Stomach smooth muscle (tissue), 2 donors: Measurements from ENCODE around the gene LRRC42.

ENCODE experiments used
- H3K27ac ChIP-seq: one replicate; pipeline ENCODE4 v1.7.0; 2013; ENCODE audit warnings: mild to moderate bottlenecking, low read length, inconsistent platforms
- H3K27me3 ChIP-seq, 2 donors: one replicate each; pipeline ENCODE4 v1.7.0; 2013; ENCODE audit warnings: low read length in 2 of 2; ENCODE audit not compliant: insufficient read depth in 2 of 2, control insufficient read depth in 1 of 2
- H3K36me3 ChIP-seq, 2 donors: one replicate each; pipeline ENCODE4 v1.7.0; 2013; ENCODE audit warnings: low read length in 2 of 2; ENCODE audit not compliant: control insufficient read depth in 2 of 2, insufficient read depth in 2 of 2
- H3K4me1 ChIP-seq: one replicate; pipeline ENCODE4 v1.7.0; 2013; ENCODE audit warnings: low read length; ENCODE audit not compliant: control insufficient read depth, insufficient read depth
- H3K4me3 ChIP-seq, 2 donors: one replicate each; pipeline ENCODE4 v1.7.0; 2013; ENCODE audit warnings: low read length in 2 of 2
- H3K9ac ChIP-seq, 2 donors: one replicate each; pipeline ENCODE4 v1.7.0; 2013; ENCODE audit warnings: low read length in 2 of 2, mild to moderate bottlenecking in 1 of 2
- H3K9me3 ChIP-seq, 2 donors: one replicate each; pipeline ENCODE4 v1.7.0; 2013; ENCODE audit warnings: low read length in 2 of 2; ENCODE audit not compliant: control insufficient read depth in 2 of 2
- donor health status: healthy.
- donor health status: Pancreatic carcinoma.

LRRC42 gene

GRCh38 chr1:53942127-53942957 is 3.8 kb upstream of the LRRC42 start:
- Histone ChIP-seq H3K9ac (no peak overlapping the region), H3K36me3 (no peaks in the 10 kb centered on the region), H3K9me3 (no peaks in the 10 kb centered on the region), H3K27ac (no peak overlapping the region), H3K4me1 (peaks cover 15% of the 10 kb centered on the region), H3K4me3 (no peak overlapping the region), H3K27me3 (no peaks in the 10 kb centered on the region)

GRCh38 chr1:53943090-53943489 is 3.1 kb upstream of the LRRC42 start:
- no peaks in the 10 kb centered on the region for H3K36me3 ChIP-seq
- H3K27me3 ChIP-seq: no peaks in the 10 kb centered on the region
- no peak overlapping the region for H3K27ac ChIP-seq
- peaks cover 19% of the 10 kb centered on the region for H3K4me1 ChIP-seq
- H3K4me3 ChIP-seq: no peak overlapping the region
- H3K9me3 ChIP-seq: no peaks in the 10 kb centered on the region
- no peak overlapping the region for H3K9ac ChIP-seq

DNA sequence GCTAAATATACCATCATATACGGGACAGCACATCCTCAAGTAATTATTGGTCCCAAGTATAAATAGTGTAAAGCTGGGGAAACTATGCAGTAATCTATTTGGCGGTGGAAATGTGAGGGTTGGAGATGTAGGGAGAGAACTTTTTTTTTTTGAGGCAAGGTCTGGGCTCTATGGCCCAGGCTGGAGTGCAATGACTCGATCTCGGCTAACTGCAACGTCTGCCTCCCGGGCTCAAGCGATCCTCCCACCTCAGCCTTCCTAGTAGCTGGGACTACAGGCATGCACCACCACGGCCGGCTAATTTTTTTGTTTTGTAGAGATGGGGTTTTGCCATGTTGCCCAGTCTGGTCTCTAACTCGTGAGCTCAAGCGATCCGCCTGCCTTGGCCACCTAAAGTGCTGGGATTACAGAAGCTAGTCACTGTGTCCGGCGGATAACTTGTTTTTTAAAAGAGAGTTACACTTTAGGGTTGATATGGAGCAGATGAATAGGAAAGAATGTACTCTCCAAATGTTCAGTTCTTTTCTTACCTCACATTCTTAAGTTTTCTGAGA is 2.6 kb upstream of the LRRC42 start:
- Histone ChIP-seq H3K36me3 (no peaks in the 10 kb centered on the region), H3K27ac (no peak overlapping the region), H3K27me3 (no peaks in the 10 kb centered on the region), H3K4me3 (no peak overlapping the region), H3K9me3 (no peaks in the 10 kb centered on the region), H3K4me1 (peaks cover 21% of the 10 kb centered on the region), H3K9ac (no peak overlapping the region)

DNA sequence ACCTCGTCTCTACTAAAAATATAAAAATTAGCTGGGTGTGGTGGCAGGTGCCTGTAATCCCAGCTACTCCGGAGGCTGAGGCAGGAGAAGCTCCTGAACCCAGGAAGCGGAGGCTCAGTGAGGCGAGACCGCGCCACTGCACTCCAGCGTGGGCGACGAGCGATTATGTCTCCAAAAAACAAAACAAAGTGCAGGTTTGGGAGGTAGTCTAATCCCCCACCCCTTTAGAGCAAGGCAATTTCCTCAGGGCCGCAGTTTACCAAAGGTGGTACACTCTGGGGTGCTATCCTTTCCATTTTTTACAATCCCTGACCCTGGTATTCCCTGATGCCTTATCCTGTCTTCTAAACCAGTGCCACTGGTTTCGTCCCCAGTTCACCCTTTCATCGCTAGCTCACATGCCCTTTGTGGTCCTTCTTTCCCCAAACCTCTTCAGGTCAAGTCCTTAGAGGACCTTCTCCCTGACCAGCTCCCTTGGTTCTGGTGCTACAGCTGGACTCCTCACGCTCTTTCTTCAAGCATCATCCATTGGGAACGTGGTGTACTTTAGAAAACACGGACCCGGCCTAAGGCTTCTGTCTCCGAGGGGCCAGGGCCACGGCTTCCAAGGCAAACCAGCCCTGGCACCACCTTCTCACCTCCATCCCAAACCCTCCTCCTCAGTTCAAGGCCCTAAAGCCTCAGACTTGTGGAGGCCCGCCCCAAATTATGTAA is 1.5 kb upstream of the LRRC42 start:
- no peaks in the 10 kb centered on the region for H3K27me3 ChIP-seq
- H3K4me3 ChIP-seq: peak overlapping the region; percentile 83 to 87
- H3K9ac ChIP-seq: peak overlapping the region; percentile 87 to 91
- no peaks in the 10 kb centered on the region for H3K36me3 ChIP-seq
- peaks cover 24% of the 10 kb centered on the region for H3K4me1 ChIP-seq
- H3K9me3 ChIP-seq: no peaks in the 10 kb centered on the region
- peak overlapping the region; percentile 75 for H3K27ac ChIP-seq

DNA sequence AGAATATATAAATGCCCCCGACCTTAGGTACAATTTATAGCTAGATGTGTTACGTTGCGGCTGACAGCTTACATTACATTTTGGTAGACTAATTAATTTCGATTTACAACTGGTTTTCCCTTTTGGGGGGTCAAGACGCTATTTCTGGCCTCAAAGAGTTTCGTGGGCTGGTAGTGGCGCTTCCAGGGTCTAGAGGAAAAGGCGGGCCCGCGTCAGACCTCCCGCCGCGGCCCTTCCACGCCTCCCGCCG is 1.0 kb upstream of the LRRC42 start:
- Histone ChIP-seq H3K36me3 (peaks cover 0 to 2% of the 10 kb centered on the region in 2 donors), H3K9ac (peak overlapping the region; percentile 87 to 91), H3K4me3 (peak overlapping the region; percentile 83 to 87), H3K9me3 (no peaks in the 10 kb centered on the region), H3K27ac (peak overlapping the region; percentile 75), H3K27me3 (no peaks in the 10 kb centered on the region), H3K4me1 (peaks cover 24% of the 10 kb centered on the region)

DNA sequence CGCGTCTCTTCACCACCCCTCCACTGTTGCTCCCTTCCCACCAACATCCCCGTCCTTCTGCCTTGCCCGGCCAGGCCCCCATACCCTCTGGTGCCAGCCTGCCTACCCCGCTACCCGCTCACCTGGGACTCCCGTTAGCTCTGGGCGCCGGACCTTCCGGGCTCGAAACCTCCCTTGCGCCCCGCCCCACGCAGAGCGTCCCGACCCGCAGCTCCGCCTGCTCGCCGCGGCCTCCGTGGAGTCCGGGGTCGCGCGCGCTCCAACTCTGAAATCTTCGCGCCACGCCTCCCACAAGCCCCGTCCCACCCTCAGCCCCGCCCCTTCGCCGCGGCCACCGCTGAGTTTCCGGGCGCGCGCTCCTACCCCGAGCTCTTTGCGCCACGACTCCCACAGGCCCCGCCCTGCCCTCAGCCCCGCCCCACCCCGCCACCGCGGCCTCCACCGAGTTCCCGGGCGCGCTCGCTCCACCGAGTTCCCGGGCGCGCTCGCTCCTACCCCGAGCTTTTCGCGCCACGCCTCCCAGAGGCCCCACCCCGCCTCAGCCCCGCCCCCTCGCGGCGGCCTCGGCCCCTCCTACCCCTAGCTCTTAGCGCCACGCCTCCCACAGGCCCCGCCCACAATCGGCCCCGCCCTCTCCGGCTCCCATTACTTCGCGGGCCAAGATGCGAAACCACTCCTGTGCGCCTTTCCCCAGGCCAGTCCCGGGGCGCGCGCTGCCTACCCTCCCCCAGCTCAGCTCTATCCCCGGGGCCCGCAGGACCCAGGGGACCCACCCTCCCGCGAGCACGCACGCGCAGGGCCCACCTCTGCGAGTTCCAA is 508 bp upstream of the LRRC42 start, which contains the start of gene IFT25:
Gene IFT25, minus strand, starts transcription at position 267 of the 819 bp plus-strand sequence. CDS start 5,617 bp downstream, outside the sequence.
- Histone ChIP-seq H3K27me3 (no peaks in the 10 kb centered on the region), H3K9me3 (no peaks in the 10 kb centered on the region), H3K27ac (peak within 1 kb of the TSS; percentile 75), H3K9ac (peak within 1 kb of the TSS; percentile 87 to 91), H3K4me3 (peak within 1 kb of the TSS; percentile 83 to 87), H3K36me3 (peaks cover 0 to 3% of the 10 kb centered on the region in 2 donors), H3K4me1 (peaks cover 24% of the 10 kb centered on the region)

DNA sequence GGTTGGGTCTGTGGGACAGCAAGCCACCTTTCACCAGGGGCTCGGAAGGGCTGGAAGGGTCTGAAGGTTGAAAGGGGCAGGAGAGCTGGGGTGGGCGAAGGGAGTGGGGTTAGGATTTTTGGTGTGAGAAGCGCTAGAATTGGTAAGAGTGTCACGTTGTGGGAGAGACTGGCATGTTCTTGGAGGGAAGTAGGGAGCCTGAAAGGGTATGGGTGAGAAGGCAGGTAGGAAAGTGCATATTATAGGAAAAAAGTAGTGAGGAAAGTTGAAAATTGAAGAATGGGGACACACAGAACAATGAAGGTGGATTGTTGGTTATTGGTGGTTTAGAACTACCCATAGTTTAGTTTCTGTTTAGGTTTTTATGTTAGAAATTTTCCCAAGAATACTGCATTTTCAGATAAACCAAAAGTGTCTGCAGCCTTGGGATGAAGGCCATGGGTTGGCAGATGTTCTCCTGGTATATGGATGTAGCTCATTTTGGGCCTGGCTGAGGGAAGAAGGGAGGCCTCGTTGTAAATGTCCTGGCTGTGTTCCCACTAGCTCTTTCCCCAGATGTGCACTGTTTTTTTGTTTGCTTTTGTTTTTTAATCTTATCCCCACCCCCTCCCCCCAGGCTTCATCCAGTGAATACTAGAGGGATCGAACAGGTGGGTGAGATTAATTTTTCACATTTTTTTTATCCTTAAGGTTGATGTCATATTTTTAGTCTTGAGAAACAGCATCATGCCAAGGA is 1.2 kb downstream of the LRRC42 start:
- Histone ChIP-seq H3K36me3 (peaks cover 3 to 9% of the 10 kb centered on the region in 2 donors), H3K4me3 (peak overlapping the region; percentile 67 to 78), H3K9ac (peak overlapping the region; percentile 73 to 78), H3K9me3 (no peaks in the 10 kb centered on the region), H3K27ac (peak overlapping the region; percentile 53), H3K27me3 (no peaks in the 10 kb centered on the region), H3K4me1 (peaks cover 24% of the 10 kb centered on the region)

GRCh38 chr1:53948291-53948690 is 2.1 kb downstream of the LRRC42 start:
- Histone ChIP-seq H3K36me3 (peaks cover 6 to 9% of the 10 kb centered on the region in 2 donors), H3K9me3 (no peaks in the 10 kb centered on the region), H3K9ac (no peak overlapping the region), H3K27me3 (no peaks in the 10 kb centered on the region), H3K4me3 (no peak overlapping the region), H3K27ac (no peak overlapping the region), H3K4me1 (peaks cover 24% of the 10 kb centered on the region)

GRCh38 chr1:53949023-53949990 is 3.2 kb downstream of the LRRC42 start:
- peaks cover 29% of the 10 kb centered on the region for H3K4me1 ChIP-seq
- H3K27me3 ChIP-seq: no peaks in the 10 kb centered on the region
- H3K9ac ChIP-seq: no peak overlapping the region
- no peaks in the 10 kb centered on the region for H3K9me3 ChIP-seq
- no peak overlapping the region for H3K27ac ChIP-seq
- peaks cover 6 to 9% of the 10 kb centered on the region in 2 donors for H3K36me3 ChIP-seq
- H3K4me3 ChIP-seq: no peak overlapping the region
